ENCODE measurements around the gene PRDM7.
A peak's percentile ranks its signal among the peaks of the same experiment; 100 is the strongest.

PRDM7 gene

GRCh38 chr16:90048737-90049330 lies 28.3 kb downstream of the PRDM7 start:
- no peak for DNase-seq
- H3K4me1 ChIP-seq (ENCODE audit: control insufficient read depth, insufficient read depth, low read length, poor library complexity, severe bottlenecking): peaks cover 9% of the 10 kb centered on the region
- no peak overlapping the region for H3K27ac ChIP-seq (ENCODE audit: insufficient read depth, low read length, poor library complexity, severe bottlenecking)

GRCh38 chr16:90048347-90048722 lies 28.8 kb downstream of the PRDM7 start:
- H3K4me1 ChIP-seq (ENCODE audit: control insufficient read depth, insufficient read depth, low read length, poor library complexity, severe bottlenecking): peaks cover 9% of the 10 kb centered on the region
- no peaks in the 10 kb centered on the region for H3K36me3 ChIP-seq (ENCODE audit: control insufficient read depth, insufficient read depth, low read length)
- peak in 1 of 3 donors; percentile 11 for DNase-seq
- H3K9me3 ChIP-seq (ENCODE audit: control insufficient read depth, low read length): no peaks in the 10 kb centered on the region
- H3K27me3 ChIP-seq (replicated peaks; ENCODE audit: control insufficient read depth, insufficient read depth, low read length, poor library complexity, severe bottlenecking): peaks cover 5% of the 10 kb centered on the region
- H3K27ac ChIP-seq (ENCODE audit: insufficient read depth, low read length, poor library complexity, severe bottlenecking): no peak overlapping the region
- H3K4me3 ChIP-seq (ENCODE audit: insufficient read depth, low read depth, low read length, poor library complexity, severe bottlenecking): no peak overlapping the region

More at GRCh38 chr16:90048737-90049330, 28.3 kb downstream of the PRDM7 start:
- H3K9me3 ChIP-seq (ENCODE audit: control insufficient read depth, low read length): no peaks in the 10 kb centered on the region
- H3K36me3 ChIP-seq (ENCODE audit: control insufficient read depth, insufficient read depth, low read length): no peaks in the 10 kb centered on the region
- H3K27me3 ChIP-seq (replicated peaks; ENCODE audit: control insufficient read depth, insufficient read depth, low read length, poor library complexity, severe bottlenecking): peaks cover 5% of the 10 kb centered on the region
- H3K4me3 ChIP-seq (ENCODE audit: insufficient read depth, low read depth, low read length, poor library complexity, severe bottlenecking): no peak overlapping the region

- Histone ChIP-seq H3K36me3 (ENCODE audit: control insufficient read depth, insufficient read depth, low read length) (no peaks in the 10 kb centered on the region), H3K27me3 (replicated peaks; ENCODE audit: control insufficient read depth, insufficient read depth, low read length, poor library complexity, severe bottlenecking) (peaks cover 5% of the 10 kb centered on the region), H3K4me1 (ENCODE audit: control insufficient read depth, insufficient read depth, low read length, poor library complexity, severe bottlenecking) (peaks cover 9% of the 10 kb centered on the region), H3K9me3 (ENCODE audit: control insufficient read depth, low read length) (no peaks in the 10 kb centered on the region), H3K4me3 (ENCODE audit: insufficient read depth, low read depth, low read length, poor library complexity, severe bottlenecking) (peak overlapping the region; percentile 42), H3K27ac (ENCODE audit: insufficient read depth, low read length, poor library complexity, severe bottlenecking) (no peak overlapping the region)
- no peak for DNase-seq
Observed at GRCh38 chr16:90047714-90048346, 29.3 kb downstream of the PRDM7 start.

- H3K36me3 ChIP-seq (ENCODE audit: control insufficient read depth, insufficient read depth, low read length): no peaks in the 10 kb centered on the region
- H3K4me1 ChIP-seq (ENCODE audit: control insufficient read depth, insufficient read depth, low read length, poor library complexity, severe bottlenecking): peaks cover 9% of the 10 kb centered on the region
- H3K27ac ChIP-seq (ENCODE audit: insufficient read depth, low read length, poor library complexity, severe bottlenecking): no peak overlapping the region
- no peaks in the 10 kb centered on the region for H3K9me3 ChIP-seq (ENCODE audit: control insufficient read depth, low read length)
- DNase-seq: no peak
- H3K27me3 ChIP-seq (replicated peaks; ENCODE audit: control insufficient read depth, insufficient read depth, low read length, poor library complexity, severe bottlenecking): peaks cover 5% of the 10 kb centered on the region
- peak overlapping the region; percentile 42 for H3K4me3 ChIP-seq (ENCODE audit: insufficient read depth, low read depth, low read length, poor library complexity, severe bottlenecking)
Observed at GRCh38 chr16:90046971-90047713, 30.0 kb downstream of the PRDM7 start.

- Histone ChIP-seq H3K36me3 (ENCODE audit: control insufficient read depth, insufficient read depth, low read length) (no peaks in the 10 kb centered on the region), H3K4me3 (ENCODE audit: insufficient read depth, low read depth, low read length, poor library complexity, severe bottlenecking) (no peak overlapping the region), H3K27me3 (replicated peaks; ENCODE audit: control insufficient read depth, insufficient read depth, low read length, poor library complexity, severe bottlenecking) (peaks cover 5% of the 10 kb centered on the region), H3K27ac (ENCODE audit: insufficient read depth, low read length, poor library complexity, severe bottlenecking) (no peak overlapping the region), H3K9me3 (ENCODE audit: control insufficient read depth, low read length) (no peaks in the 10 kb centered on the region), H3K4me1 (ENCODE audit: control insufficient read depth, insufficient read depth, low read length, poor library complexity, severe bottlenecking) (peaks cover 9% of the 10 kb centered on the region)
- no peak for DNase-seq
Observed at GRCh38 chr16:90046122-90046970, 30.8 kb downstream of the PRDM7 start.

- DNase-seq: no peak
- Histone ChIP-seq H3K9me3 (ENCODE audit: control insufficient read depth, low read length) (no peaks in the 10 kb centered on the region), H3K36me3 (ENCODE audit: control insufficient read depth, insufficient read depth, low read length) (peaks cover 4% of the 10 kb centered on the region), H3K27me3 (replicated peaks; ENCODE audit: control insufficient read depth, insufficient read depth, low read length, poor library complexity, severe bottlenecking) (peaks cover 5% of the 10 kb centered on the region), H3K4me1 (ENCODE audit: control insufficient read depth, insufficient read depth, low read length, poor library complexity, severe bottlenecking) (peaks cover 9% of the 10 kb centered on the region), H3K4me3 (ENCODE audit: insufficient read depth, low read depth, low read length, poor library complexity, severe bottlenecking) (no peak overlapping the region), H3K27ac (ENCODE audit: insufficient read depth, low read length, poor library complexity, severe bottlenecking) (no peak overlapping the region)
Observed at GRCh38 chr16:90044111-90044551, 33.0 kb downstream of the PRDM7 start.

GRCh38 chr16:90043526-90043925 lies 33.6 kb downstream of the PRDM7 start:
- no peaks in the 10 kb centered on the region for H3K9me3 ChIP-seq (ENCODE audit: control insufficient read depth, low read length)
- H3K27ac ChIP-seq (ENCODE audit: insufficient read depth, low read length, poor library complexity, severe bottlenecking): no peak overlapping the region
- DNase-seq: no peak
- H3K27me3 ChIP-seq (replicated peaks; ENCODE audit: control insufficient read depth, insufficient read depth, low read length, poor library complexity, severe bottlenecking): peaks cover 5% of the 10 kb centered on the region
- peaks cover 4% of the 10 kb centered on the region for H3K36me3 ChIP-seq (ENCODE audit: control insufficient read depth, insufficient read depth, low read length)
- H3K4me1 ChIP-seq (ENCODE audit: control insufficient read depth, insufficient read depth, low read length, poor library complexity, severe bottlenecking): peaks cover 9% of the 10 kb centered on the region
- no peak overlapping the region for H3K4me3 ChIP-seq (ENCODE audit: insufficient read depth, low read depth, low read length, poor library complexity, severe bottlenecking)

GRCh38 chr16:90042946-90043514 lies 34.1 kb downstream of the PRDM7 start:
- H3K9me3 ChIP-seq (ENCODE audit: control insufficient read depth, low read length): no peaks in the 10 kb centered on the region
- H3K27me3 ChIP-seq (replicated peaks; ENCODE audit: control insufficient read depth, insufficient read depth, low read length, poor library complexity, severe bottlenecking): peaks cover 5% of the 10 kb centered on the region
- H3K4me1 ChIP-seq (ENCODE audit: control insufficient read depth, insufficient read depth, low read length, poor library complexity, severe bottlenecking): peaks cover 9% of the 10 kb centered on the region
- no peak for DNase-seq
- H3K36me3 ChIP-seq (ENCODE audit: control insufficient read depth, insufficient read depth, low read length): peaks cover 4% of the 10 kb centered on the region
- H3K4me3 ChIP-seq (ENCODE audit: insufficient read depth, low read depth, low read length, poor library complexity, severe bottlenecking): no peak overlapping the region
- H3K27ac ChIP-seq (ENCODE audit: insufficient read depth, low read length, poor library complexity, severe bottlenecking): no peak overlapping the region

- Histone ChIP-seq H3K4me1 (ENCODE audit: control insufficient read depth, insufficient read depth, low read length, poor library complexity, severe bottlenecking) (peaks cover 4% of the 10 kb centered on the region), H3K36me3 (ENCODE audit: control insufficient read depth, insufficient read depth, low read length) (peaks cover 11% of the 10 kb centered on the region)
Observed at GRCh38 chr16:90041896-90042473, 35.1 kb downstream of the PRDM7 start.

More at GRCh38 chr16:90041896-90042473, 35.1 kb downstream of the PRDM7 start:
- Histone ChIP-seq H3K9me3 (ENCODE audit: control insufficient read depth, low read length) (no peaks in the 10 kb centered on the region), H3K4me3 (ENCODE audit: insufficient read depth, low read depth, low read length, poor library complexity, severe bottlenecking) (no peak overlapping the region), H3K27ac (ENCODE audit: insufficient read depth, low read length, poor library complexity, severe bottlenecking) (no peak overlapping the region), H3K27me3 (replicated peaks; ENCODE audit: control insufficient read depth, insufficient read depth, low read length, poor library complexity, severe bottlenecking) (peaks cover 5% of the 10 kb centered on the region)
- DNase-seq: no peak
